DND-41 (cell line): ENCODE results near the gene DPPA5.
"Not testable (repeated sequence)": the region's sequence is repeated elsewhere in the genome, so short reads cannot be mapped to it uniquely, and the experiment has no call there.

Source experiments
- ATAC-seq: fragments of 200-7000 bp; cut with Tn5 transposase; 3 replicates; pipeline ENCODE4 v1.9.1; 2021; ENCODE audit warnings: low read depth; ENCODE audit not compliant: insufficient read depth
- DNase-seq: peaks from one replicate; pipeline ENCODE4 v3.0.0-alpha.2; 2020
- H2AFZ ChIP-seq: 2 replicates; pipeline ENCODE4 v1.6.0; 2012; ENCODE audit warnings: low read depth, low read length
- H3K27ac ChIP-seq: 2 replicates; pipeline ENCODE4 v1.5.1; 2012; ENCODE audit warnings: low read length, inconsistent platforms
- H3K27me3 ChIP-seq: fragments of 200-600 bp; sonication (generic); 2 replicates; pipeline ENCODE4 v1.6.0; 2012; ENCODE audit warnings: low read length, mild to moderate bottlenecking, inconsistent platforms; ENCODE audit not compliant: insufficient read depth, poor library complexity
- H3K36me3 ChIP-seq: 2 replicates; pipeline ENCODE4 v1.5.1; 2012; ENCODE audit warnings: low read length, inconsistent platforms; ENCODE audit not compliant: insufficient read depth
- H3K4me1 ChIP-seq: 2 replicates; pipeline ENCODE4 v1.5.1; 2012; ENCODE audit warnings: mild to moderate bottlenecking, low read length; ENCODE audit not compliant: insufficient read depth
- H3K4me2 ChIP-seq: 2 replicates; pipeline ENCODE4 v1.6.0; 2012; ENCODE audit warnings: mild to moderate bottlenecking, moderate library complexity, low read length, inconsistent platforms; ENCODE audit not compliant: insufficient read depth
- H3K4me3 ChIP-seq, 2 experiments: fragments of 200-600 bp in 1 of 2; shearing (Covaris generic) in 1 of 2; 2 replicates each; pipeline ENCODE4 v1.5.1; 2012 to 2016; ENCODE audit warnings: inconsistent platforms in 2 of 2, low read length in 2 of 2, mild to moderate bottlenecking in 2 of 2, low read depth in 1 of 2, moderate library complexity in 1 of 2
- H3K79me2 ChIP-seq: 2 replicates; pipeline ENCODE4 v1.6.0; 2012; ENCODE audit warnings: low read length, inconsistent platforms; ENCODE audit not compliant: insufficient read depth
- H3K9ac ChIP-seq: 2 replicates; pipeline ENCODE4 v1.6.0; 2012; ENCODE audit warnings: low read depth, mild to moderate bottlenecking, inconsistent platforms, low read length, moderate library complexity
- H3K9me3 ChIP-seq: 2 replicates; pipeline ENCODE4 v1.5.1; 2012; ENCODE audit warnings: low read length, moderate library complexity, mild to moderate bottlenecking, inconsistent platforms; ENCODE audit not compliant: insufficient read depth, severe bottlenecking
- H4K20me1 ChIP-seq: 2 replicates; pipeline ENCODE4 v1.6.0; 2012; ENCODE audit warnings: low read length; ENCODE audit not compliant: insufficient read depth
- EZH2 ChIP-seq: IDR thresholded peaks from 3 replicates; pipeline ENCODE4 v1.6.1; 2012; ENCODE audit warnings: borderline replicate concordance, low read depth, mild to moderate bottlenecking, moderate library complexity, low read length, inconsistent platforms; ENCODE audit not compliant: severe bottlenecking
- TF ChIP-seq, protein P1 (sequence below): IDR thresholded peaks from 2 replicates; pipeline ENCODE4 v1.5.1; 2012; ENCODE audit warnings: borderline replicate concordance, low read length, moderate library complexity, mild to moderate bottlenecking; ENCODE audit not compliant: poor library complexity, severe bottlenecking; ENCODE audit errors: extremely low read depth

Gene DPPA5

DNA sequence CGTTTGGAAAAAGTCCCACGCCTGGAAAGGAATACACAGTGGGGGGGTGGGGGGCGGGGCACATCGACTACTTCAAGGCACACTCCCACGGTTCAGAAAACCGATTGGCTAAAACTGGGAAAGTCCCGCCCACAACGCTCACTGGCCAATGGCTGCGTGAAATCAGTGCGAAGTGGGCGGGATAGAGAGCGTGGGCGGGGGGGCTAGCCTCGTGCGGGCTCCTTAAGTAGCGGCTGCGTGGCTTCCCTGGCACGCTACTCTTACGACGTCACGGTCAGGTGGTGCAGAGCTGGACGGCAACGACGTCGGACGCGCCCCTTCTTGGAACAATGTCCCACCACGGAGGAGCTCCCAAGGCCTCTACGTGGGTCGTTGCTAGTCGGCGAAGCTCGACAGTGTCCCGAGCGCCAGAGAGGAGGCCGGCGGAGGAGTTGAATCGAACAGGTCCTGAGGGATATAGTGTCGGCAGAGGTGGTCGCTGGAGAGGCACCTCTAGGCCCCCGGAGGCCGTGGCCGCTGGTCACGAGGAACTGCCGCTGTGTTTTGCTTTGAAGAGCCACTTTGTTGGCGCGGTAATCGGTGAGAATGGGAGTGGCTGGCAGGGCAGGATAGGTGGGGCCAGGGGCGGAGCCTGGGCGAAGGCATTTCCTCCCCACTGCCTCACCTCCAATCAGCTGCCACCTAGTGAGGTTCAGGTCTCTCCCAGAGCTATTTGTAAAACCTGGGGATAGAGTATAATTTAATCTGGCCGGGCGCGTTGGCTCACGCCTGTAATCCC is 40.7 kb upstream of the DPPA5 start, which contains the start of gene DDX43:
TSS of gene DDX43 (plus strand) at position 252 of the 778 bp plus-strand sequence. CDS start at position 330, 78 bp downstream.
- Histone ChIP-seq H3K79me2 (no peaks in the 10 kb centered on the region), H3K9ac (no peak within 1 kb of the TSS), H2AFZ (no peak within 1 kb of the TSS), H3K4me2 (no peak within 1 kb of the TSS), H3K36me3 (no peaks in the 10 kb centered on the region), H3K4me3 (no peak within 1 kb of the TSS), H3K27me3 (no peaks in the 10 kb centered on the region), H4K20me1 (no peaks in the 10 kb centered on the region), H3K27ac (no peak within 1 kb of the TSS), H3K4me1 (no peaks in the 10 kb centered on the region), H3K9me3 (no peaks in the 10 kb centered on the region)
- ATAC-seq (no peak), DNase-seq (no peak)
- TF ChIP-seq, protein P1, sequence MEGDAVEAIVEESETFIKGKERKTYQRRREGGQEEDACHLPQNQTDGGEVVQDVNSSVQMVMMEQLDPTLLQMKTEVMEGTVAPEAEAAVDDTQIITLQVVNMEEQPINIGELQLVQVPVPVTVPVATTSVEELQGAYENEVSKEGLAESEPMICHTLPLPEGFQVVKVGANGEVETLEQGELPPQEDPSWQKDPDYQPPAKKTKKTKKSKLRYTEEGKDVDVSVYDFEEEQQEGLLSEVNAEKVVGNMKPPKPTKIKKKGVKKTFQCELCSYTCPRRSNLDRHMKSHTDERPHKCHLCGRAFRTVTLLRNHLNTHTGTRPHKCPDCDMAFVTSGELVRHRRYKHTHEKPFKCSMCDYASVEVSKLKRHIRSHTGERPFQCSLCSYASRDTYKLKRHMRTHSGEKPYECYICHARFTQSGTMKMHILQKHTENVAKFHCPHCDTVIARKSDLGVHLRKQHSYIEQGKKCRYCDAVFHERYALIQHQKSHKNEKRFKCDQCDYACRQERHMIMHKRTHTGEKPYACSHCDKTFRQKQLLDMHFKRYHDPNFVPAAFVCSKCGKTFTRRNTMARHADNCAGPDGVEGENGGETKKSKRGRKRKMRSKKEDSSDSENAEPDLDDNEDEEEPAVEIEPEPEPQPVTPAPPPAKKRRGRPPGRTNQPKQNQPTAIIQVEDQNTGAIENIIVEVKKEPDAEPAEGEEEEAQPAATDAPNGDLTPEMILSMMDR, result no peak
- TF ChIP-seq EZH2, result no peak

DNA sequence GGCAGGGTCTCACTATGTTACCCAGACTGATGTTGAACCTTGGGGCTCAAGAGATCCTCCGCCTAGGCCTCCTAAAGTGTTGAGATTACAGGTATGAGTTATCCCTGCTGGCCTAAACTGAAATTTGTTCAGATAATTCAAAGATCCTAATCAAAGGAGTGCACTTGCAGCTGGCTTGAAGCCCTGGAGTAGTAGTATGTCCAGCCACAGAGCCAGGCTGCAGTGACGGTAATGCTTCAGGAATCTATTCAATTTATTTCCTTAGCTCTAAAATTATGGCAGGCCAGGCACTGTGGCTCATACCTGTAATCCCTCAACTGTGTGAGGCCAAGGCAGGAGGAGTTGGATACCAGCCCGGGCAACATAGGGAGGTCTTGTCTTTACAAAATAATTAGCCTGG is 39.2 kb upstream of the DPPA5 start:
- ATAC-seq, result no peak

DNA sequence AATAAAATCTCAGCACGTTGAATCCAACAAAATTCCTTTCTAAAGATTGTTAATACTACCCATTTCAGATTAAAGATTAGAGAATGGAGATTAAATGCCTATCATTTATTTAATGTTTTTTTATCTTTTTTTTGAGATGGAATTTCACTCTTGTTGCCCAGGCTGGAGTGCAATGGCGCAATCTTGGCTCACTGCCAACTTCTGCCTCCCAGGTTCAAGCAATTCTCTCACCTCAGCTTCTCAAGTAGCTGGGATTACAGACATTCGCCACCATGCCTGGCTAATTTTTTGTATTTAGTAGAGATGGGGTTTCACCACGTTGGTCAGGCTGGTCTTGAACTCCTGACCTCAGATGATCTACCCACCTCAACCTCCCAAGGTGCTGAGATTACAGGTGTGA is 38.1 kb upstream of the DPPA5 start:
- not testable (repeated sequence) for H3K4me3 ChIP-seq, H4K20me1 ChIP-seq

More for the DNA sequence above, 39.2 kb upstream of the DPPA5 start:
- Histone ChIP-seq H4K20me1 (no peaks in the 10 kb centered on the region), H2AFZ (no peak overlapping the region), H3K36me3 (no peaks in the 10 kb centered on the region), H3K27ac (no peak overlapping the region), H3K27me3 (peaks cover 7% of the 10 kb centered on the region), H3K9me3 (no peaks in the 10 kb centered on the region), H3K9ac (no peak overlapping the region), H3K4me3 (no peak overlapping the region), H3K79me2 (no peaks in the 10 kb centered on the region), H3K4me1 (no peaks in the 10 kb centered on the region), H3K4me2 (no peak overlapping the region)
- TF ChIP-seq, protein P1, result no peak
- TF ChIP-seq EZH2, result no peak
- no peak for DNase-seq

DNA sequence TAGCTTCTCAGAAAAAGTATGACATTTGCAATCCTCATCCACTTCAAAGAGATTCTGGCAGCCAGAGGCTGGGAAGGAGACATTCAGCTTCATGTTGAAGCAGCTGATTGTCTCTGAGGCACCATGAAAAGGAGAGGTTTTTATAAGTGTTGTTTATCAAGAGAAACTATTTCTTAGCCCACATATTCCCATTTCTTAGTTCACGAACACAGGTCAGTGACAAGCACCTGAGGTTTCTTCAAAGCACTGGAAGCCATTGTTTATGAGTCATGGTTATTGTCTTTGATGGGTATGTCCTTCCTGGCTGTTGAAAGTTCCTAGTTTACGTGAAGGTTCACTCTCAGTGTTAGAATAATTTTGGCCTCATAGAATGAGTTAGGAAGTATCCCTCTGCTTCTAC is 37.6 kb upstream of the DPPA5 start:
- DNase-seq (no peak), ATAC-seq (no peak)
- peaks cover 7% of the 10 kb centered on the region for H3K27me3 ChIP-seq
- no peaks in the 10 kb centered on the region for H3K9me3 ChIP-seq
- no peak overlapping the region for H3K27ac ChIP-seq
- no peaks in the 10 kb centered on the region for H3K36me3 ChIP-seq
- TF ChIP-seq, protein P1, result no peak
- no peak for TF ChIP-seq EZH2
- no peak overlapping the region for H3K9ac ChIP-seq
- no peak overlapping the region for H3K4me2 ChIP-seq
- H4K20me1 ChIP-seq, result no peaks in the 10 kb centered on the region
- H2AFZ ChIP-seq, result no peak overlapping the region
- H3K79me2 ChIP-seq, result no peaks in the 10 kb centered on the region
- no peaks in the 10 kb centered on the region for H3K4me1 ChIP-seq
- H3K4me3 ChIP-seq, result no peak overlapping the region

More for the DNA sequence above, 38.1 kb upstream of the DPPA5 start:
- H3K9ac ChIP-seq, H3K79me2 ChIP-seq, ATAC-seq, H3K27me3 ChIP-seq, H3K9me3 ChIP-seq, H3K4me2 ChIP-seq, H3K4me1 ChIP-seq, H3K27ac ChIP-seq, H3K36me3 ChIP-seq, H2AFZ ChIP-seq, DNase-seq: not testable (repeated sequence)
